ENCODE measurements around the gene NKX2-1.
A peak's percentile ranks its signal among the peaks of the same experiment; 100 is the strongest.
"Not testable (repeated sequence)": the region's sequence is repeated elsewhere in the genome, so short reads cannot be mapped to it uniquely, and the experiment has no call there.

The NKX2-1 gene

GRCh38 chr14:36519431-36520321 is at the start of gene NKX2-1:
TSS of gene NKX2-1 (minus strand) at chr14:36520232. CDS start at chr14:36520129, 103 bp downstream.
- no peak for DNase-seq (ENCODE audit: low read depth)

- DNase-seq (ENCODE audit: low read depth), result peak; percentile 45
Observed at GRCh38 chr14:36556811-36557433, 36.9 kb upstream of the NKX2-1 start.

- DNase-seq (ENCODE audit: low read depth), result no peak
Observed at GRCh38 chr14:36555998-36556743, 36.1 kb upstream of the NKX2-1 start.

GRCh38 chr14:36553656-36554260 is 33.7 kb upstream of the NKX2-1 start:
- peak; percentile 66 for DNase-seq (ENCODE audit: low read depth)

GRCh38 chr14:36550899-36551298 is 30.9 kb upstream of the NKX2-1 start:
- DNase-seq (ENCODE audit: low read depth), result no peak

GRCh38 chr14:36544280-36544679 is 24.2 kb upstream of the NKX2-1 start:
- DNase-seq (ENCODE audit: low read depth), result not testable (repeated sequence)

- no peak for DNase-seq (ENCODE audit: low read depth)
Observed at GRCh38 chr14:36538051-36538450, 18.0 kb upstream of the NKX2-1 start.

GRCh38 chr14:36529062-36529461 is 9.0 kb upstream of the NKX2-1 start:
- no peak for DNase-seq (ENCODE audit: low read depth)

GRCh38 chr14:36525746-36526099 is 5.7 kb upstream of the NKX2-1 start:
- no peak for DNase-seq (ENCODE audit: low read depth)

GRCh38 chr14:36524874-36525745 is 5.1 kb upstream of the NKX2-1 start:
- DNase-seq (ENCODE audit: low read depth), result peak; percentile 43

- DNase-seq (ENCODE audit: low read depth), result no peak
Observed at GRCh38 chr14:36524220-36524837, 4.3 kb upstream of the NKX2-1 start.

- DNase-seq (ENCODE audit: low read depth), result no peak
Observed at GRCh38 chr14:36522972-36523715, 3.1 kb upstream of the NKX2-1 start.

- no peak for DNase-seq (ENCODE audit: low read depth)
Observed at GRCh38 chr14:36522347-36522971, 2.4 kb upstream of the NKX2-1 start.

- no peak for DNase-seq (ENCODE audit: low read depth)
Observed at GRCh38 chr14:36521598-36522345, 1.7 kb upstream of the NKX2-1 start.

- DNase-seq (ENCODE audit: low read depth), result peak; percentile 54
Observed at GRCh38 chr14:36520601-36521525, 831 bp upstream of the NKX2-1 start.

GRCh38 chr14:36518586-36519430 is 1.2 kb downstream of the NKX2-1 start:
- no peak for DNase-seq (ENCODE audit: low read depth)
